HG03469 (cell line): ENCODE results near the gene COX11.
A peak's percentile ranks its signal among the peaks of the same experiment; 100 is the strongest.

ENCODE experiments used
- ATAC-seq: cut with Tn5 transposase; IDR thresholded peaks from one replicate; pipeline ENCODE4 v1.9.1; 2021; ENCODE audit warnings: mild to moderate bottlenecking, moderate library complexity, moderate number of reproducible peaks; ENCODE audit not compliant: unreplicated experiment

Gene COX11, protein sequence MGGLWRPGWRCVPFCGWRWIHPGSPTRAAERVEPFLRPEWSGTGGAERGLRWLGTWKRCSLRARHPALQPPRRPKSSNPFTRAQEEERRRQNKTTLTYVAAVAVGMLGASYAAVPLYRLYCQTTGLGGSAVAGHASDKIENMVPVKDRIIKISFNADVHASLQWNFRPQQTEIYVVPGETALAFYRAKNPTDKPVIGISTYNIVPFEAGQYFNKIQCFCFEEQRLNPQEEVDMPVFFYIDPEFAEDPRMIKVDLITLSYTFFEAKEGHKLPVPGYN

GRCh38 chr17:54968262-54968987 lies at the start of gene COX11, which contains the start of gene STXBP4:
COX11 (minus strand) TSS chr17:54968654; CDS start chr17:54968646, 8 bp downstream.
STXBP4 (plus strand) TSS chr17:54968765; CDS start chr17:54986220, 17,455 bp downstream.
- peak; percentile 91 for ATAC-seq

GRCh38 chr17:55005520-55005919 lies 37.1 kb upstream of the COX11 start:
- peak; percentile 65 for ATAC-seq

DNA sequence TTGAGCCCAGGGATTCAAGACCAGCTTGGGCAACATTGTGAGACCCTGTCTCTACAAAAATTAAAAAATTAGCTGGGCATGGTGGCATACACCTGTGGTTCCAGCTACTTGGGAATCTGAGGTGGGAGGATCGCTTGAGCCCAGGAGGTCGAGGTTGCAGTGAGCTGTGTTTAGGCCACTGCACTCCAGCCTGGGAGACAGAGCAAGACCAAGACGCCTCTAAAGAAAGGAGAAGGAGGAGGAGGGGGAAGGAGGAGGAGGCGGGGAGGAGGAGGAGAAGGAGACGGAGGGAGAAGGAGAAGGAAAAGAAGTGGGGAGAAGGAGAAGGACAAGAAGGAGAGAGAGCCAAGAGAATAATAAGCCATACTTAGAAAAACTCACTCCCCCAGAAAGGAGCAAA lies 36.0 kb upstream of the COX11 start:
- ATAC-seq = no peak

DNA sequence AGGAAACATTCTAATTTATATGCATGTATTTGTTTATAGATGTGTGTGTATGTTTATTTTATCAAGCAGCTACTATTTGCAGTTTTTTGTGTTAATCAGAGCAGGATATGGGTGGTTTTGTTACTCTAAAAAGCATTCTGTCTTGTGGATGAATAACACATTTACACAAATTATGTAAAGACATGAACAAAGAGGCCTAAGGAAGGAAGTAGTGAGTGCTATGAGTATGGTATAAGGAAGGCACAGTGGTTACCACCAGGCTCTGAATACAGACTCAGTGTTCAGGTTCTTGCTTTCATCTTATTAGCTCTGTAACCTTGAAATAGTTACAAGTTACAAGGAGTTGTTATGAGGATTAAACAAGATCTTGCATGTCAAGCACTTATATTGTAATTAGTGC lies 34.0 kb upstream of the COX11 start:
- no peak for ATAC-seq

GRCh38 chr17:54996441-54996840 lies 28.0 kb upstream of the COX11 start:
- ATAC-seq = no peak

GRCh38 chr17:54992797-54993639 lies 24.6 kb upstream of the COX11 start:
- no peak for ATAC-seq

- no peak for ATAC-seq
Measured at GRCh38 chr17:54991567-54991966, 23.1 kb upstream of the COX11 start.

- no peak for ATAC-seq
Measured at GRCh38 chr17:54990118-54990517, 21.7 kb upstream of the COX11 start.

DNA sequence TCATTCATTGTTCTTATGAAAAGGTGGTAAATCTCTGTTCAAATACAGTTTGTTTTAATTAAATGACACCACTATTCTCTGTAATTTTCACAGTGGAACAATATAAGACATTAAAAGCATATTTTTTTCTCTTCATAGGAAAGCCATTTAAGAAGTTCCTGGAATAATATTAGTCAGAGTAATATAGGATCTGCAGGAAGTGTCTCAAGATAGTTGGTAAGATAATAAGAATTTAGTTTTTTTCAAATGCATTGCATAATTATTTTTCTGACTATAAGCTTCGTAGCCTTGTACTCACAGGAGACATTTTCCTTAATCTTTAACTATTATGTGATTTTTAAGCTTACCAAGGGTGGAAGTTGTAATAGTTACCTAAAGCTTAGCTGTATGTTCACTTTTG lies 17.0 kb upstream of the COX11 start:
- ATAC-seq = no peak

- peak; percentile 60 for ATAC-seq
Measured at GRCh38 chr17:54983260-54983659, 14.8 kb upstream of the COX11 start.

GRCh38 chr17:54982399-54982798 lies 13.9 kb upstream of the COX11 start:
- no peak for ATAC-seq

DNA sequence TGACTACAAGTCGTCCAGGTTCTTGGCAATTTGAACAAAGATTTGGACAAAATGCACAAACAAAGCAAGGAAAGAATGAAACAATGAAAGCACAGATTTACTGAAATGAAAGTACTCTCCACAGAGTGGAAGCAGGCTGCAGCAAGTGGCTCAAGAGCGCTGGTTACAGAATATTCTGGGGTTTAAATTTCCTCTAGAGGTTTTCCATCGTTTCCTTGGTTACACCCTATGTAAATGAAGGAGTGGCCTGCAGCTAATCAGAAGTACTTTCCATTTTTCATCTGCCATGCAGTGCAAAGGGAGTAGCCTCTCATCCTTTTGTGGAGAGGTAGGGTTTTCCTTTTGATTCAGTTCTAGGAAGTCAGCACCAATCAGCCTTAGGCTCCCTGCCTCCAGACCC lies 11.9 kb upstream of the COX11 start:
- ATAC-seq = no peak

DNA sequence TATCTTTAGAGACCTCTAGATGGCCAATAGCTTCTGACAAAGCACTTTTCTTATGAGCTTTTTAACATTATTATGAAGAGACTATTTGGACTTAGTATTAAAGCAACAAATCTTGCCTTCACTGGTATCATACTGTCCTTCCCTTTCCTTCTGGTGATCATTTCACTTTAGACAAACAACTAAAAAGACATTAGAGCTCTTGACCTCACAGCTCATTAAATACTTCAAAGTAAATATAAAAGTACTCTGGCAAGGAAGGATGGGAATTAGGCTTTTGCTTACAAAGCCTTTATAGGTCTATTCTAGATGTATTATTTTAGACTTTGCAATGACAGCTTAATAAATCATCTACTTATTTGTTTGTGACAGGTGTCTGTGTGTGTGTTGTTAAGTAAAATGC lies 11.2 kb upstream of the COX11 start:
- ATAC-seq = no peak

DNA sequence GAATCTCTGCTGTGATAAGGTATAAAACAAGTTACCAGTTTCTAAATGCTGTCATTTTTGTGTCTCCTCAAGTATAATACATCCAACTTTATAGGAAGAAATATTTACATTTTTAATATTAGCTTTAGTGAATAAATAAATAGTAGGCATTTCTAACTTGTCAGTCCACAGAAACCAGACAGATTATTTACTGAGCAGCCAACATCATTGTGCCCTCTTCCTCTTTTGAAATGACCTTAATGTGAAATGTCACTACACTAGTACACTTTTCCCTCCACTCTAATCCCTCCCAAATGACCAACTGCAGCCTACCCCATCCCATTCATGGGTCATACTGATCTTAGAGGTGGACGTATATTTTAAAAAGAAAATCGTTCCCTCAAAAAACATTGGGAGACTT lies 9.3 kb upstream of the COX11 start:
- ATAC-seq = no peak

GRCh38 chr17:54976316-54976715 lies 7.9 kb upstream of the COX11 start:
- ATAC-seq = no peak

- no peak for ATAC-seq
Measured at GRCh38 chr17:54974759-54975158, 6.3 kb upstream of the COX11 start.

DNA sequence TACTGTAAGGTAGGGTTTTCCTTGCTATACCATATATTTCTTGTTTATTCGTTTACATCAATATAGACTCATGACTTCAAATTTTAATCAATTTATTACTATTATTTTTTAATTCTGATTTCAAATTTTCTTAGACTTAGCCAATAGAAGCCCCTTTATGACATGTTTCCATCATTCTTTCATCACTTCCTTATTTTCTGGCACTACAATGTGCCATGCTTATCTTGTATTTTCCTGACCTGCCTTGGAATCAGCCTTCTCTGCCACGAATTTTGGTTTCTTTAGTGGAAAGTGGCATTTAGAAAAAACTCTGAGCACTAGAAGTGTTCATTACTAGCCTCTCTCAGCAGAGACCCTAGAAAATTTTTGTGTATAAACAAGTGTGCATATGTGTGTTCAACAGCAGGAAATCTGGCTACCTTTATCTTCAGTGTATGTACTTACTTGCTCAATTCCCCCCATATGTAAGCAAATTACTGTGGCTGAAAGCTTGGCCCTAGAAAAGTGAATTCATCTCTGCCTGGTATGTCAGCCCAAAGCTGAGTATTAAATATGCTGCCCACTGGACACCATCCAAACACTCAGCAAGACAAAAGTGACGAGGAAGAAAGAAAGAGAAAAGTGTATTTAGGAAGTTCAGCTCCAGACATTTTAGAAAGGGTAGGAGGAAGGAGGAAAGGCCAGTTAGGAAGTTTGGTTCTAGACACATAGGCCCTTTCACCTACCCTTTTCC lies 4.1 kb upstream of the COX11 start:
- ATAC-seq = no peak

- no peak for ATAC-seq
Measured at GRCh38 chr17:54971901-54972300, 3.4 kb upstream of the COX11 start.

- no peak for ATAC-seq
Measured at GRCh38 chr17:54971147-54971546, 2.7 kb upstream of the COX11 start.

GRCh38 chr17:54969658-54970572 lies 1.5 kb upstream of the COX11 start:
- no peak for ATAC-seq
